Cardiac fibroblast (primary cell): ENCODE data around the gene MOGAT1.

Experiments
- DNase-seq, 2 donors: peaks; one replicate each; pipeline versions ENCODE4 v3.0.0 to v3.0.0-alpha.2; 2010; ENCODE audit warnings: low read depth in 2 of 2
- H3K4me3 ChIP-seq, 2 donors: replicated peaks in 1 of 2; 1 replicate in 1 of 2; 2 replicates in 1 of 2; pipeline ENCODE4 v1.5.1; 2011; ENCODE audit warnings: low read depth in 2 of 2, low read length in 2 of 2, mild to moderate bottlenecking in 2 of 2, moderate library complexity in 1 of 2
- CTCF ChIP-seq: IDR thresholded peaks from one replicate; pipeline ENCODE4 v1.5.1; 2011; ENCODE audit warnings: low read depth, mild to moderate bottlenecking, low read length, inconsistent platforms

Gene MOGAT1

GRCh38 chr2:222637067-222637466 lies 34.4 kb upstream of the MOGAT1 start:
- no peak overlapping the region for H3K4me3 ChIP-seq
- TF ChIP-seq CTCF, result no peak
- no peak for DNase-seq

DNA sequence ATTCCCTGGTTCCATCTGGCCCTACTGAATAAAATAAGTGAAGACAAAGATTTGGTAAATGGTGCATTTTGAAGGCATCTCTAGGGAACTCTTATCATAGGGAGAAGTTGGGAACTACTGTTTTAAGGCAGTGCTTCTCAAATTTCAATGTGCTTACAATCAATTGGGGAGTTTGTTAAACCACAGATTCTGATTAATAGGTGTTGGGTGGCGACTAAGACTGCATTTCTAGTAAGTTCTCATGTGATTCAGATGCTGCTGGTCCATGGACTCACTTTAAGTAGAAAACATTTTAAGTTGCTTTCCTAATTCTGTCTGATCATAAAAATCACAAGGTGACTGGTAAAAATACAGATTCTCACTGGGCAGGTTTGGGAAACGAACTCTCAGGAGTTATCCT lies 30.1 kb upstream of the MOGAT1 start:
- H3K4me3 ChIP-seq, result no peak overlapping the region
- no peak for TF ChIP-seq CTCF
- DNase-seq, result peak in 1 of 2 donors; percentile 4

GRCh38 chr2:222643134-222643533 lies 28.3 kb upstream of the MOGAT1 start:
- DNase-seq, result no peak

GRCh38 chr2:222646008-222646407 lies 25.4 kb upstream of the MOGAT1 start:
- H3K4me3 ChIP-seq, result no peak overlapping the region
- no peak for TF ChIP-seq CTCF
- DNase-seq, result no peak

More at GRCh38 chr2:222643134-222643533, 28.3 kb upstream of the MOGAT1 start:
- no peak for TF ChIP-seq CTCF
- no peak overlapping the region for H3K4me3 ChIP-seq

- no peak overlapping the region for H3K4me3 ChIP-seq
- DNase-seq, result no peak
- TF ChIP-seq CTCF, result no peak
Measured at GRCh38 chr2:222649801-222650200, 21.7 kb upstream of the MOGAT1 start.

DNA sequence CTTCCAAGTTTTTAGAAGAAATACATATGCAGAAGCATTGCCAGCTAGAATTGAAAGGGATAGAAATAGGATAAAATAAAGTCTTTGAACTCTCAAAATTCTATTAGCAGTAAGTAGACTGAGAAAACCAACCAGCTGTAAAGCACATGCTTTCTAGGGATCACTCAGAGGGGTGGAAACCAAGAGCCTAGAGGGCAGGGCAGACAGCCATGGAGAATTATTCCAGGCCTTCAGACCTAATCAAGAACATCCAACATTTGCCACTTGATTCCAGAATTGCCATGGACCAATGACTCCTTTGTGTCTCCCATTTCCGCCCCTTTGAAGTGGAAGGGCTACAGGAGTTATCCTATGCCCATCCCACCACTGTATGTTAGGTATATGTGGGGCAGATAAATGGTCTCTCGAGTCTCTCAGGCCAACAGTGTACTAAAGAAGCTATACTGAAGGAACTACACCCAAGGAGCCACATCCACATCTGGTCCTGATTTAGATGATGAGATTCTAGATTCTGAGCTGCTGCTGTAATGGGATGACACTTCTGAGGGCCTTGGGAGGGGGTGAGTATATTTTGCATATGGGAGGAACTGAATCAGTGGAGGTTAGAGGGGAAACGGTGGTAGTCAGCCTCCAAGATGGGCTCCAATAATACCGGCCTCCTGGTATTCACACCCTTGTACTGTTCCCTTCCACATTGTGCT lies 19.6 kb upstream of the MOGAT1 start:
- no peak overlapping the region for H3K4me3 ChIP-seq
- no peak for DNase-seq
- TF ChIP-seq CTCF, result no peak
